ENCODE data around the gene THBS2.

DNA sequence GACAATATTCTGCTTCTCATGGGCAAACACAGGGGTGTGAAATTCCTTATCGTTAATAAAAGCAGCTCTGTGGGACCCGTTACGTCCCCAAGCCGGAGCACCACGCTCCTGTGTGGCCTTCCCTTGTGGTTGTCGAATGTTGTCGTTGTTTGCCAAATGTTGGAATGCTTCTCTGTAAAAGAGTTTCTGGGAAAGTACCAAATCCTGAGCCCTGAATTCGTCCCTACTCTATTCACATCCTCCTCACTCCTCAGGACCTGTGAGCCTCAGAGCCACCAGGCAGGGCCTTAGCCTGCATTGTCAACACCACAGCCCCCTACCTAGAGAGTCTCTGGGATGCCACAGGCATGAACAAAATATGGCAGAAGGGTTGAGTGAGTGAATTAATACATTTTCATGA, 64.0 kb downstream of the THBS2 start:
- TF ChIP-seq CTCF (IDR thresholded peaks at IDR 0.05) (no peak), POLR2A (IDR thresholded peaks at IDR 0.05) (no peak)
